T-helper 1 cell (primary cell): ENCODE results near the gene MRPL40.
"Not testable (repeated sequence)": the region's sequence is repeated elsewhere in the genome, so short reads cannot be mapped to it uniquely, and the experiment has no call there.

Experiments used
- DNase-seq, 5 donors: peaks; one replicate each; pipeline ENCODE4 v3.0.0-alpha.2; 2012 to 2020

The MRPL40 gene

GRCh38 chr22:19407649-19408606, 24.4 kb upstream of the MRPL40 start:
- no peak for DNase-seq

DNA sequence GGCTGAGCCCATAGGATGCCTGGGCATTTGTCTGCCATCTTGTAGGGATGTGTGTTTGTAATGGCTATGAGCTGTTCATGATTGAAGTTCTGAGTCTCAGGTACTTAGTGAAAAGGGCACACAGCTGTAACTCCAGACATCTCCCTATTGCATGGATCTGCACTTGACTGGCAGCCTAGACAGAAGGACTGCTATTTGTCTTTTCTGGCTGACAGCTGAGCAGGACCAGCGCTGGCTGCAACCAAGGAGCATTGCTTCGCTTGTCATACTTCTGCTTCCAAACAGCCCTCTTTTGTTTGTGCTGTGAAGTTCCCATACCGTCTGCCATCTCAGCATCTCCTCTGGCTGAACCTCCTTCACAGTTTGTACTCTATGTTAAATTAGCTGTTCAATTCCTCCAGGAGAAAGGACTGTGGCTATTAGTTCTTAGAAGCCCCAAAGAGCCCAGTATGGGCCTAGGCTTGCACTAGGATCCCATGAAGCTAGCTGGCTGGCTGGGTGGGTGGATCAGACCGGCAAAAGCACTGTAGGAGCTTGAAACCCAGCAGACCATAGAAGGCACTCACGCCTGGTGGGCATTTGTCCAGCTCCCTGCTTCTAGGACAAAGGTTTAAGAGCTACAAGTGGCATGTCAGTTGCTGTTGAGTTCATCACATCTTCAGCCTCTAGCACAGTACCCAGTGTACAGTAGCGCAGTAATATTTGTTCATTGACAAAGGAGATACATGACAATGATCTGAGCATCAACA, 21.2 kb upstream of the MRPL40 start:
- DNase-seq, result no peak

DNA sequence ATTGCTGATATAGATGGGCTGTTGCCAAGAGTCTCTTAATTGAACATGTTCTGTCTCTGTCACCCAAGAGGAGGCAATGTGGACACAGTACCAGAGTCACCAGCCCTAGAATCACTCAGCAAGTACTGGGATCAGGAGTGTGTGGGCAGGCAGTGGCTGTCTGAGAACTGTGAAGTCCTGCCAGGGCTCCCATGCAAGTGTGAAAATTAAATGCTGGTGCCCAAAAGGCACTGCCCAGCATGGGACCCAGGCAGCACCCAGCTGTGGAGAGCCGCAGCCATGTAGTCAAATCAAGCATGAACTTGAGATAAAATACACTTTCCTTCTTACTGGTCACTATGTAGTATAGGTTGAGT, 20.7 kb upstream of the MRPL40 start:
- no peak for DNase-seq

GRCh38 chr22:19412478-19412877, 19.9 kb upstream of the MRPL40 start:
- no peak for DNase-seq

GRCh38 chr22:19412923-19413322, 19.4 kb upstream of the MRPL40 start:
- DNase-seq, result no peak

- DNase-seq, result no peak
These were observed 13.3 kb upstream of the MRPL40 start for GRCh38 chr22:19419086-19419463.

- DNase-seq, result peak in 3 of 5 donors; percentile 25 to 87 (median 28)
These were observed 12.7 kb upstream of the MRPL40 start for GRCh38 chr22:19419464-19420178.

GRCh38 chr22:19420321-19420720, 12.0 kb upstream of the MRPL40 start:
- DNase-seq, result no peak

- no peak for DNase-seq
These were observed 9.7 kb upstream of the MRPL40 start for GRCh38 chr22:19422440-19423301.

GRCh38 chr22:19424186-19424500, 8.2 kb upstream of the MRPL40 start:
- DNase-seq, result no peak

DNA sequence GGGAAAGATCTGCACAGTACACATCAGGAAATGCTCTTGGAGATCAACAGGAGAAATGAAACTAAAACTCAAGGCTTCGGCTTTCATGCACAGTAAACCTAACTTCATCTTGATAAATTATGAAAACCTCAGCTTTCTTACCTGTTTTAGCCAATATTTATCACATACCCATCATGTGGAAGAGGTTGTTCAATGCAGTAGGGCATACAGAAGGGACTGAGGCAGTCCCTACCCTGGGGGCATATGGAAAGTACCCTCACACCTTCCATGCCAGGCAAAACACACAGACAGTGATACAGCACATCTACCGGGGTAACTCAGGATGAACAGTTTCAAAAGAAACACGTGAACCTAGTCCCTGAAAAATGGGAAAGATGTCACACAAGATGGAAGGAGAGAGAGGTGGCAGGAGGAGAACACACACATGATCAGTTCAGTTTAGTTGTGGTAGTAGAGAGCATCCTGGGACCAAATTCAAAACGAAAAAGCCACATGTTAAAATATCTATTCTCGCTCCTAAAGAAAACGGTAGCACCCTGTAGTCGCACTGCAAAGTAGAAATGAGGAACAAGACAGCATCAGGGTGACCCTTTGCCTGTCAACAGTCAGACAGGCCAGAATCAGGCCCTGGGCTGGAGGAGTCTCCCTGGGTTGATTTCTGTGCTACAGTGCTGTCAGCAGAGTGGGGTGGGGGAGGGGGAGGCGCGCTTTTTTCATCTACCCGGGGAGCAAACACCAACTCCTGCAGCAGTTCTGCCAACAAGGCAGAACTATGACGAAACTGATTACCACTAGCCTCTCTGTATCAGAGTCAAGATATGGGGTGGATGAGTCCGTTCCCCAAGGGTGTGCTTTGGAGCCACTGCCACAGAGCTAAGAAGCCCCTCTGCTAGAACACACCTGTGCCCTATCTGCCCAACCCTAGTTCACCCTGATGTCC, 2.1 kb upstream of the MRPL40 start:
- peak in 3 of 5 donors; percentile 37 to 68 (median 38) for DNase-seq

- peak in 2 of 5 donors; percentile 17 to 28 for DNase-seq
These were observed 1.3 kb upstream of the MRPL40 start for GRCh38 chr22:19430890-19431541.

DNA sequence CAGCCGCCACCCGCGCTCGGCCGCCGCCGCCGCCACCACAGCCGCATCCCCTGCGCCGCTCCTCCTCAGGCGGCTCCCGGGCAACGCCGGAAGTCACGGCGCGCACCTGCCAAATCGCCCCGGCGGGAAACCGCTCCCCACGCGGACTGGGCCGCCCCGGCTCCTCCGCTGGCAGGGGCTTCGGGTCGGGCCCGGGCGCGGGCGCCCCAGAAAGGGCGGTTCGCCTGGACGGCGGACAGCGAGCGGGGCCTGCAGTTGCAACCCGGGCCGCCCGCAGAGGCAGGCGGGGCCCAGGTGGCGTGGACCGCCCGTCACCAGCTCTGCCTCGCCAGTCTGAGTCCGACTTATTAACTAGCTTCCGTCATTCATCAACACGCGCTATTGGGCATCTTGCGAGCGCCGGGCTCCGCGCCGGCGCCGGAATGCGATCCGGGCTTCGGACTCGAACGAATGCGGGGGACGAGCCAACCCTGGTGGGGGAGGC, 654 bp upstream of the MRPL40 start, which contains the start of gene HIRA:
HIRA (minus strand) TSS at position 85 of the 484 bp plus-strand sequence. CDS start 257 bp downstream, outside the sequence.
- DNase-seq, result peak; percentile 63 to 85 (median 78)

DNA sequence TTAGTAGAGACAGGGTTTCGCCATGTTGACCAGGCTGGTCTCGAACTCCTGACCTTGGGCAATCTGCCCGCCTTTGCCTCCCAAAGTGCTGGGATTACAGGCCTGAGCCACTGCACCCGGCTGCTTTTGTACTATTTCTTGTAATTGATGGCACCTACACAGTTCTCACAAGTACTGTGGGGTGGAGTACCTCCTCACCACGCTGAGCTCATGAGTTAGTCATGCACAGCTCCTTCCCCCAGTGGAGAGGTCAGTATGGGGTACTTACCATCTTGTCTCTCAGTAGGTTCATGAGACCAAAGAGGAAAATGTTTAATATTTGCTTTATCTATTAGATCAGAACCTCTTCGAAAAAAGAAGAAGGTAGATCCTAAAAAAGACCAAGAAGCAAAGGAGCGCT, 2.1 kb downstream of the MRPL40 start:
- no peak for DNase-seq

DNA sequence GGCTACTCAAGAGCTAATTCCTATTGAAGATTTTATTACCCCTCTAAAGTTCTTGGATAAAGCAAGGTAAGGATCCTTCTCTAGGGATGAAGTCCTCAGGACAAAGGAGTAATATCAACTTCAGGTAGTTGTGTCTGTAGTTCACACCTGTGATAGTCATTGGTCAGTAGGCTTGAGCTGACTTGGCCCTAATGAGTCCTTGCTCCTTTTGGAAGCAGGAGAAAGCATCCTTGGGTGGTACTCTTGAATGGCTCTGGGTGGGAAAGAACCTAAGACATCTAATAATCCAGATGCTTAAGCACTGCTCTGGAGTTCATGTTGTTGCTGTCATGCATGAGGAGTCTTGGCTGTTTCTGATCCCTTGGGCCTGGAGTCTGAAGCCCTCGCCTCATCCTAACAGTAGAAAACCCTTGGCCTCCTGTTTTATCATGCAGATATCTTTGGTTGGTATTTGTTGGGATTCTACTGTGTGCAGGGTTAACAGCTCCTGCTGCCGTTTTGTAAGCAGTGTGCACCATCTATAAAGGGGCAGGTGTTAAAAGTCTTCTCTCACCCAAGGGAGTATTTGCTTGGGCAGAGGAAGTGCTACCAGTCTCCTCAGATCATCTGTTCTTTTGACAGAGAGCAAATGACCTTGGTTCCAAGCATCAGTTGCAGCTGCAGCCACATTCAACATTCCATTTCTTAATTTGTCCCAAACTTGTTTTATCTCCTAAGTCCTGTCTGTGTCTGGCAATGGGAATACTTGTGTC, 2.7 kb downstream of the MRPL40 start:
- DNase-seq, result no peak

DNA sequence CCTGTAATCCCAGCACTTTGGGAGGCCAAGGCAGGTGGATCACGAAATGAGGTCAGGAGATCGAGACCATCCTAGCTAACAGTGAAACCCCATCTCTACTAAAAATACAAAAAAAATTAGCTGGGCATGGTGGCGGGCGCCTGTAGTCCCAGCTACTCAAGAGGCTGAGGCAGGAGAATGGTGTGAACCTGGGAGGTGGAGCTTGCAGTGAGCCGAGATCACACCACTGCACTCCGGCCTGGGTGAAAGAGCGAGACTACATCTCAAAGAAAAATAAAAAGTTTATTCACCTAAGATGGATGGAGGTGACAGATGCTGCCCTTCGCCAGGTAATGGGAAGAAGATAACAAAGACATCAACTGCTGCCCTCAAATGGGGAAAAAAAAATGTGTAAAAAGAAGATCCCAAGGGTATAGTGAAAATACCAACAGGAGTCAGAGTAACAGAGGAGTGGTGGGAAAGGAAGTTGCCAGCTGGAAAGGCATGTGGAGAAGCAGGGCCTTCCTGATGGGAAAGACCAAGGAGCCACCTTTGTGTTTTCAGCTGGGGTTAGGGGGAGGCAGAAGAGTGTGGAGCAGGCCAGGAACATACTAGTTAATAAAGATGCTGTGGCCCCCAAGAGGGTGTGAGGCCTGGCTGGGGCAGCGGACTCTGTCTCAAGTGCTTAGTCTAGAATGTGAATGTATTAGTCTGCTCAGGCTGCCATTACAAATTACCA, 4.3 kb downstream of the MRPL40 start:
- not testable (repeated sequence) for DNase-seq

GRCh38 chr22:19438298-19438697, 6.0 kb downstream of the MRPL40 start:
- no peak for DNase-seq

DNA sequence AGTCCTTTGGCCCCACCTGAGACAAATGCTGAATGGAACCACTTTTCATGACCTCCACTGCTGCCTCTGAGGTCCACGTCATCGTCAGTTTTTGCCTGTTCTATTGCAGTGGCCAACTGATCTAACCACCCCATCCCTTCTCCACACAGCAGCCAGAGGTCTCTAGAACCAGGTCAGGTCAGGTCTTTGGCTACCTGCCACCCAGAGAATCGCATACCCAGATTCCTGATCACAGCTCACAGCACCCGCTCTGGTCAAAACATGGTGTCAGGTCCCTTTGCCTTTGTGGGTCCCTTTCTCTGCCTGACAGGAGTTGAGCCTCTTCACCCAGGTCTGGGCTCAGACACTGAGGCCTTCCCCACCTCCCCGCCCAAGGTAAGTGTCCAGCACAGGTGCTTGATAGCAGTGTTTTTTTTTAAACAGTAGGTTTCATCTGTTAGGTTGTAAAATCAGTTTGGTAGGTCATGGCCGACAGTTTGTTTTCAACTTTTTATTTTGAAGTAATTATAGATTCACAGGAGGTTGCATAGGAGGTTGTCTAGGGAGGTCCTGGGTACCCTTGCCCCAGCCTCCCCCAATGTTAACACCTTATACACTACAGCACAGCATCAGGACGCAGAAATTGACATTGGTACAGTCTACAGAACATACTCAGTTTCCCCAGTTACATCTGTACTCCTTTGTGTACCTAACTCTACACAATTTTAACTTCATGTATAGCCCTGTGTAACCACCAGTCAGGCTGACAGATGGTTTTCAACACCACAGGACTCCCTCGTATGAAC, 8.3 kb downstream of the MRPL40 start:
- DNase-seq, result no peak
